Left ventricle myocardium inferior (tissue), 1 donor: ENCODE results near the gene ITGA2. TPM values are rescaled to one million over a fixed set of nuclear protein-coding genes. Genes with fewer than 3 reads are reported as not detected.
A peak's percentile ranks its signal among the peaks of the same experiment; 100 is the strongest.

Experiments
- DNase-seq: peaks from one replicate; pipeline ENCODE4 v3.0.0-alpha.2; 2020
- H3K27ac ChIP-seq: fragments of 200-600 bp; replicated peaks from 2 replicates; pipeline ENCODE4 v1.8.0; 2021
- H3K27me3 ChIP-seq: fragments of 200-600 bp; 2 replicates; pipeline ENCODE4 v1.8.0; 2021; ENCODE audit warnings: low read depth
- H3K36me3 ChIP-seq: fragments of 200-600 bp; 2 replicates; pipeline ENCODE4 v1.8.0; 2021
- H3K4me1 ChIP-seq: fragments of 200-600 bp; 2 replicates; pipeline ENCODE4 v1.8.0; 2021
- H3K4me3 ChIP-seq: fragments of 200-600 bp; 2 replicates; pipeline ENCODE4 v1.8.0; 2021; ENCODE audit warnings: mild to moderate bottlenecking, moderate library complexity
- H3K9me3 ChIP-seq: fragments of 200-600 bp; replicated peaks from 2 replicates; pipeline ENCODE4 v1.8.0; 2021
- CTCF ChIP-seq: fragments of 200-600 bp; IDR thresholded peaks from 2 replicates; pipeline ENCODE4 v1.8.0; 2021; ENCODE audit warnings: antibody characterized with exemption, mild to moderate bottlenecking, borderline replicate concordance
- intact Hi-C: fragments of 100-400 bp; cut with micrococcal nuclease; formaldehyde crosslinking; loops from one replicate; pipeline ENCODE4 v1.11.0; 2022
- total RNA-seq: library from RNA; stranded (reverse); fragmentation: NEBNext Ultra II Directional; extraction: Animal tissue kit (Norgen Biotek cat#: 25700); gene quantifications from one replicate; pipeline ENCODE4 v1.2.1, GENCODE V29; 2021
- donor health status: DM: no; HTN: yes; CAD: no; lungs with severe emphysema.

The ITGA2 gene
- total RNA-seq, 1 donor from 2014 or later, result 0.80 TPM

DNA sequence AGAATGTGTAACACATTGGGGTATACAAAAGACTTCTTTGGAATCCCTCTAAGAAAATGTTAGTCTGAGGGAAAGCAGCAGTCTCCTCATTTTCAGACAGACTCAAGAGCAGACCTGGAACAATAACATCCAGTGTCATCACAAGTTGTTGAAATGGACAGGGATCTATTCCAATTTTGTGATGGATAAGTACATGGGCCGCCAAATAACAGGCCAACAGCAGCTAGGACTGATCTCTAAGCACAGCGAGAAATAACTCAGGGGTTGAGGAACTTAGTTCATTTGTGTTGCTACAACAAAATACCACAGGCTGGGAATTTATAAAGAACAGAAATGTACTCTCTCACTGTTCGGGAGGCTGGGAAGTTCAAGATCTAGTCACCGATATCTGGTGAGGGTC lies 7.6 kb upstream of the ITGA2 start:
- peaks cover 3% of the 10 kb centered on the region for H3K9me3 ChIP-seq
- TF ChIP-seq CTCF, result no peak
- H3K4me3 ChIP-seq, result no peak overlapping the region
- no peak for DNase-seq
- no peaks in the 10 kb centered on the region for H3K4me1 ChIP-seq
- no peaks in the 10 kb centered on the region for H3K36me3 ChIP-seq
- intact Hi-C loops, result no loop called here
- H3K27me3 ChIP-seq, result no peaks in the 10 kb centered on the region
- H3K27ac ChIP-seq, result no peak overlapping the region

DNA sequence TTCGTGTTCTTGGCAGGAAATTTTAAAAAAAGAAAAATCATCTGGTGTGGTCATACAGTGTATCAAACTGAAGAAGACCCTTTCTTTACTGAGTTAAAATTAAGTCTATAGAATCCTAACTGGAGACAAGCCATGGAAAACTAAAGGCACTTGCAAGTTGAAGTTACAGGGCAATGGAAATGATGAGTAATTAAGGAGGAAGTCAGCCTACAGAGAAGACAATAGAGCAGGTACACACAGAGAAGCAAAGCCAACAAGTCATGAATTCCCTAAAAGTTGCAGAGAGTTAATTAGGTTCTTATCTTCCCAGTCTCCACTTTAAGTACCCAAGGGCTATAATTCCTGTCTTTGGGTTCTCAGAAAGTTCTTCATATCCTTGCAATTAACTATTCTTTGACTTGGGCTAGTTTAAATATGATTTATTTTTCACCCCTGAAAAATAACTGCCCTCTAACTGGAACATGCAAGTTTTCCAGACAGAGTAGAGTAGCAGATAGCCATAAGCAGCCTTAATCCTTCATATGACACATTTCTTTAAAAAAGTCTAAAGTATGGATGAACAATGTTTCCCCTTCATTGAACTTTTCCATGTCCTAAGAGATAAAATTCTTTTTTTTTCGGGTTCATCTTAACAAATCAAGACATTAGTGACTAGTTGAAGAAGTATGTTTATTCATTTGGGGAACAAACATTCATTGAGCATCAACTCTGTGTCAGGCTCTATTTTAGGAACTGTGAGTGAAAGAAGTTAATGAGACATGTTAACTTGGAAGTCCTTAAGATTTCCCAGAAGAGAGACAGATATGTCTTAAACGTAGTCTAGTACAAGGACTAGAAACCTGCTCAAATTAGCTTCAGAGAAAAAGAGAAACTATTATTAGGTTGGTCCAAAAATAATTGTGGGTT lies 5.2 kb upstream of the ITGA2 start:
- intact Hi-C loops, result no loop called here
- TF ChIP-seq CTCF, result no peak
- DNase-seq, result no peak
- H3K27ac ChIP-seq, result no peak overlapping the region
- H3K4me1 ChIP-seq, result peaks cover 14% of the 10 kb centered on the region
- no peaks in the 10 kb centered on the region for H3K36me3 ChIP-seq
- H3K9me3 ChIP-seq, result no peaks in the 10 kb centered on the region
- H3K27me3 ChIP-seq, result peaks cover 3% of the 10 kb centered on the region
- H3K4me3 ChIP-seq, result no peak overlapping the region

- Histone ChIP-seq H3K27me3 (peaks cover 13% of the 10 kb centered on the region), H3K4me1 (peaks cover 26% of the 10 kb centered on the region), H3K9me3 (no peaks in the 10 kb centered on the region), H3K4me3 (no peak overlapping the region), H3K27ac (no peak overlapping the region), H3K36me3 (no peaks in the 10 kb centered on the region)
- no peak for TF ChIP-seq CTCF
- DNase-seq, result no peak
- intact Hi-C loops, result no loop called here
These were observed 3.8 kb upstream of the ITGA2 start for GRCh38 chr5:52985306-52985705.

GRCh38 chr5:52987711-52988331 lies 1.3 kb upstream of the ITGA2 start:
- intact Hi-C loops, result no loop called here
- peaks cover 32% of the 10 kb centered on the region for H3K4me1 ChIP-seq
- DNase-seq, result no peak
- no peaks in the 10 kb centered on the region for H3K36me3 ChIP-seq
- no peak for TF ChIP-seq CTCF
- H3K9me3 ChIP-seq, result no peaks in the 10 kb centered on the region
- H3K27ac ChIP-seq, result peak overlapping the region; percentile 43
- H3K27me3 ChIP-seq, result peaks cover 32% of the 10 kb centered on the region
- no peak overlapping the region for H3K4me3 ChIP-seq

DNA sequence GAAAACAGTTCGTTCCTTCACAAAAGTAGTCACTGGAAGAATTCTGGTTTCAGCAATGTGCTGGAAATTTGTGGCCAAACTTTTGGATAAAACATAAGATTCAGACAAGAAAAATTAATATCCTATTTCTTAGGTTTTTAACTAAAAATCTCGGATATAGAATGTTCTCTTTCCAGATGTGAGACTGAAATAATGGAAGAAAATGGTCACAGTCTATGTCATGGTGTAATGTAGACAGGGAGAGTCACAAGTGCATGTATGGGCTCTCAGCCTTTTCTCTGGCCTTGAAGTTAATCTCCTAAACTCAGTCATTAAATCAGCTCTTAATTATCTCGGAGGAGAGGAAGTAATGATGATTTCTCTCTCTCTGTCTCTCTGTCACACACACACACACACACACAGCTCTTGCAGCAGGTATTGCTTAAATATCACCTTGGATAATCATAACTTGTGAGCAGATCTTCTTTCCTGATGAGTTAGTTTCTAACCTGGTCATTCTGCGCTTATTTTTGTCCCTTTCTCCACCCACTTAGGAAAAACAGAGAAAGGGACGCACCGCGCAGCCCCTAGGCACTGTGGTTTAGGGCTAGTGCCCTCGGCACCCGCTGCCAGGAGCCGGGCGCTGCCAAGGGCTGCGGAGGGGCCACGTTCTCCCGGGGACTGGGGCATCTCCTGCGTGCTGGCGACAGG lies 672 bp upstream of the ITGA2 start:
- peak overlapping the region; percentile 75 for H3K4me3 ChIP-seq
- no peaks in the 10 kb centered on the region for H3K9me3 ChIP-seq
- no peak for DNase-seq
- no peak for TF ChIP-seq CTCF
- H3K27ac ChIP-seq, result peak overlapping the region; percentile 43
- H3K27me3 ChIP-seq, result peaks cover 32% of the 10 kb centered on the region
- intact Hi-C loops, result no loop called here
- H3K36me3 ChIP-seq, result no peaks in the 10 kb centered on the region
- H3K4me1 ChIP-seq, result peaks cover 32% of the 10 kb centered on the region
